GM13976 (cell line): ENCODE measurements around the gene FES.

Experiments used
- DNase-seq: peaks from one replicate; pipeline ENCODE4 v3.0.0; 2012; ENCODE audit warnings: low spot score
- in situ Hi-C: fragments of 300-500 bp; cut with MboI; formaldehyde crosslinking; loops from one replicate; pipeline ENCODE4 v1.12.0; 2022; ENCODE audit warnings: low sequenced_read_pairs, mixed read lengths, inconsistent platforms; ENCODE audit not compliant: unreplicated experiment
- TF ChIP-seq, protein P1 (sequence below): IDR thresholded peaks from 2 replicates; pipeline ENCODE4 v1.5.1; 2012; ENCODE audit warnings: borderline replicate concordance, mild to moderate bottlenecking; ENCODE audit not compliant: insufficient read depth; ENCODE audit errors: extremely low read depth, missing control alignments, control extremely low read depth

Gene FES

DNA sequence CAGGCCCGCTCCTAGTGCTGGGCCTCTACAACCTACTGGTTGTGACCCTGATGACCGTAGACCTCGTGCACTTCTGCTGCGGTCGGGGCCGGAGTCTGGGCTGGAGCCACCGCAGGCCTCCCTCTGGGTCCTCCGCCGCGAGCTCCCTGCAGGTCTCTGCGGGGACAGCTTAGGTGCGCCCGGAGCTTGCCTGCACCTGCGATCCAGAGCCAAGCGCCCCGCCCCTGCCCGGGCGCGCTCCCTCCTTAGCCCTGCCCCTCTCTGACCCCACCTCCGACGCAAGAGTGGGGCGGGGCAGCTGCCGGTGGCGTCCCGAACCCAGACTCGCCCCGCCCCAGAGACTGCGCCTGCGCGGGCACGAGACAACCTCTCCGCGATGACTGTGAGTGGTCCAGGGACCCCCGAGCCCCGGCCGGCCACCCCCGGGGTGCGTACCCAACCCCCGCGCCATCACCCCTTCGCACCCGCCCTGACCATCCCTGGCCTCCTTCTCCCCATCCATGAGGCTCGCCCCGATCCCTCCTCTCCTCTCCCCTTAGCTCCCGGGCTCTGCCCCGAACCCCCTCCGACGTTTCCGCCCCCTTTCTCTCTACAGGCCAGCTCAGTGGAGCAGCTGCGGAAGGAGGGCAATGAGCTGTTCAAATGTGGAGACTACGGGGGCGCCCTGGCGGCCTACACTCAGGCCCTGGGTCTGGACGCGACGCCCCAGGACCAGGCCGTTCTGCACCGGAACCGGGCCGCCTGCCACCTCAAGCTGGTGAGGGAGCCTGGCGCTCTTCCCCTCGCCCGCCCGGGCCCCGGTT lies 50.8 kb downstream of the FES start, which contains the start of gene UNC45A:
Gene UNC45A, plus strand, starts transcription at position 337 of the 803 bp plus-strand sequence. Its CDS starts 40 bp downstream, at position 377.
- DNase-seq: peak; percentile 99
- in situ Hi-C loops: no loop called here
- TF ChIP-seq, protein P1, sequence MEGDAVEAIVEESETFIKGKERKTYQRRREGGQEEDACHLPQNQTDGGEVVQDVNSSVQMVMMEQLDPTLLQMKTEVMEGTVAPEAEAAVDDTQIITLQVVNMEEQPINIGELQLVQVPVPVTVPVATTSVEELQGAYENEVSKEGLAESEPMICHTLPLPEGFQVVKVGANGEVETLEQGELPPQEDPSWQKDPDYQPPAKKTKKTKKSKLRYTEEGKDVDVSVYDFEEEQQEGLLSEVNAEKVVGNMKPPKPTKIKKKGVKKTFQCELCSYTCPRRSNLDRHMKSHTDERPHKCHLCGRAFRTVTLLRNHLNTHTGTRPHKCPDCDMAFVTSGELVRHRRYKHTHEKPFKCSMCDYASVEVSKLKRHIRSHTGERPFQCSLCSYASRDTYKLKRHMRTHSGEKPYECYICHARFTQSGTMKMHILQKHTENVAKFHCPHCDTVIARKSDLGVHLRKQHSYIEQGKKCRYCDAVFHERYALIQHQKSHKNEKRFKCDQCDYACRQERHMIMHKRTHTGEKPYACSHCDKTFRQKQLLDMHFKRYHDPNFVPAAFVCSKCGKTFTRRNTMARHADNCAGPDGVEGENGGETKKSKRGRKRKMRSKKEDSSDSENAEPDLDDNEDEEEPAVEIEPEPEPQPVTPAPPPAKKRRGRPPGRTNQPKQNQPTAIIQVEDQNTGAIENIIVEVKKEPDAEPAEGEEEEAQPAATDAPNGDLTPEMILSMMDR: no peak

DNA sequence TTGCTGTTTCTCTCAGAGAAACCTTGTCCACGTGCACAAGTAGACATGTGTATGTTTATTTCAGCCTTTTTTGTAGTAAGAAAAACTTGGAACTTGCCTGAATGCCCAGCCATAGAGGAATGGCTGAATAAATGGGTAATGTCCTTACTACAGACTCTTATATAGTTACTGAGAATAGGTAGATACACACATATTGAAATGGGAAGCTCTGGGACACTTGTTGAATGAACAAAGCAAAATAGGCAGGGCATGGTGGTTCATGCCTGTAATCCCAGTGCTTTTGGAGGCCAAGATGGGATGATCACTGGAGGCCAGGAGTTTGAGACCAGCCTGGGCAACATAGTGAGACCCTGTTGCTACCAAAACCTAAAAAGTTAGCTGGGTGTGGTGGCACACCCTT lies 52.5 kb downstream of the FES start:
- TF ChIP-seq, protein P1: no peak
- in situ Hi-C loops: no loop called here

DNA sequence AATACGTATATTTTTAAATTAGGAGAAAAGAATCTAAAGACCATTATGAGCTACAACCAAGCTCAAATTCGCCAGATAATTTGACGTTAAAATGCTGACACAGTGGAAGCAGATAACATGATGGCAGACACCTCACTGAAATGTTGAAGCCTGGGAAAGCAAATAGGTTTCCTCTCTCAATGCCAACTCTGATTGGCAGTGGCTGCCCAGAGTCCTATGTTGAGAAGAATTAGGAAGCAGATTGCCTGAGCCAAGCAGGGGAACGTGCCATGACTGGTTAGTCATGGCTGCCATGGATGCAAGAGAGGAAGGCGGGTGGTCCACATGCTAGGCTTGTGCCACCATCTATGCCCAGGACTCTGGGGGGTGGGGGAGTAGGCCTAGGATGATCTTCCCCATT lies 54.0 kb downstream of the FES start:
- in situ Hi-C loops: no loop called here
- TF ChIP-seq, protein P1: no peak
- no peak for DNase-seq

More for the DNA sequence above, 52.5 kb downstream of the FES start:
- no peak for DNase-seq

DNA sequence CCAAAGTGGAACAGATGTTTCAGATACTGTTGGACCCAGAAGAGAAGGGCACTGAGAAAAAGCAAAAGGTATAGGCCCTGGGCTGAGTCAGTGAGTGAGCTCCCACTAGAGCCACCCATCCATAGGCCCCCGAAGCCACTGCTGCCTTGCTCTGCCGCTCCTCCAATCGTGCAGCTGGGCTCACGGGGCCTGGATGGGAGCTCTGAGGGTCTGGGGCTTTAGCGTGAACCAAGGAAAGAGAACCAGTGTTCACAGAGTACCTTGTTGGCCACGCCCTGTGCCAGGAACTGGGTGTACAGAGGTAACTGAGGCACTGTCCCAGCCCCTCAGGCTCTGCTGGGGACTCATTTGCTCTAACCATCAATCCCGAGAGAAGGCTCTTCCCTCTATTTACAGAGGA lies 55.5 kb downstream of the FES start:
- TF ChIP-seq, protein P1: no peak
- DNase-seq: no peak
- in situ Hi-C loops: no loop called here

DNA sequence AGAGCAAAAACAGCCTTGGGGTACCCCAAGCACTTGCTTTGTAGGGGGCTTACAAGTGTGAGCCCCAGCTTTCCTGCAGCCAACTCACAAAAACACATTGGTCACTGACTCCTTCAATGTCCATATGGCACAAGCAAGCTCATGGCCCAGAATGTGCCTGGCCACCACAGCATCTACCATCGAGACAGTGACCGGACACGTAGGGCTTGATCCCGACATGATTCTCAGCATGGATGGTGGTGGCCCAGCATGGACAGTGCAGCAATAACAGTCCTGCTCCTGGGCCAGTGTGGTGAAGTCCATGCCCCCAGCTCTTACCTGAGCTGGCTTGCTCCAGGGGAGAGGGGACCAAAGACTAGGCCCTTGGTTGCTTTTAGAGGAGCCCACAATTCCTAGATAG lies 56.7 kb downstream of the FES start:
- TF ChIP-seq, protein P1: no peak
- DNase-seq: no peak
- in situ Hi-C loops: no loop called here

DNA sequence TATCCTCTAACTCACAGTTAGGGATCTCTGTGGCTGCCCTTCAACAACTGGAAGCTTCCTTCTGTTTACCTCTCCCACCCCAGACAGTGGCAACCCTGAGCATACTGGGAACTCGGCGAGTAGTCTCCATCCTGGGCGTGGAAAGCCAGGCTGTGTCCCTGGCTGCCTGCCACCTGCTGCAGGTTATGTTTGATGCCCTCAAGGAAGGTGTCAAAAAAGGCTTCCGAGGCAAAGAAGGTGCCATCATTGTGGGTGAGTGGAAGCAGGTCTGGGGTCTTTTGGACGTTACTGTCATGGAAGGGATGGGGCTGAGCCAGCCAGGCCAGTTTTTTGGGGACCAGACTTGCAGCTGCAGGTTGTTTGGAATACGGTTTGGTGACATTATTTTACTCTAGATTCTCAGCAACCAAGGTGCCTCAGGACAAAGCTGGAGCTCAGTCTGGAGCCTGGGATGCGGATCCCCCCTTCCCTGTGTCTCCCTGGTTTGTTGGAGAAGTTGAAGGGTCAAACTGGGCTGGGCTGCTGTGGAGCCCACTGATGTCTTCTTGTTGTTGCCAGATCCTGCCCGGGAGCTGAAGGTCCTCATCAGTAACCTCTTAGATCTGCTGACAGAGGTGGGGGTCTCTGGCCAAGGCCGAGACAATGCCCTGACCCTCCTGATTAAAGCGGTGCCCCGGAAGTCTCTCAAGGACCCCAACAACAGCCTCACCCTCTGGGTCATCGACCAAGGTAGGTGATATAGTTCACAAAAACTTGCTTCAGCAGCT lies 58.2 kb downstream of the FES start:
- TF ChIP-seq, protein P1: no peak
- in situ Hi-C loops: no loop called here
- DNase-seq: no peak
